GM12801 (cell line): Measurements from ENCODE around the gene THSD4.

Experiments used
- CTCF ChIP-seq: IDR thresholded peaks from one replicate; pipeline ENCODE4 v1.5.1; 2011; ENCODE audit warnings: control low read depth; ENCODE audit not compliant: insufficient read length; ENCODE audit errors: extremely low read depth

THSD4 gene

GRCh38 chr15:71143373-71144310 lies 28.4 kb downstream of the THSD4 start:
- TF ChIP-seq CTCF = no peak

- TF ChIP-seq CTCF = no peak
These were observed 30.4 kb downstream of the THSD4 start for GRCh38 chr15:71145648-71146047.

- TF ChIP-seq CTCF = no peak
These were observed 31.3 kb downstream of the THSD4 start for GRCh38 chr15:71146580-71146982.

- TF ChIP-seq CTCF = no peak
These were observed 32.8 kb downstream of the THSD4 start for GRCh38 chr15:71148048-71148447.

GRCh38 chr15:71149646-71150557 lies 34.6 kb downstream of the THSD4 start:
- TF ChIP-seq CTCF = no peak

- TF ChIP-seq CTCF = no peak
These were observed 35.8 kb downstream of the THSD4 start for GRCh38 chr15:71151081-71151480.

GRCh38 chr15:71152542-71152941 lies 37.3 kb downstream of the THSD4 start:
- no peak for TF ChIP-seq CTCF
